Measurements from ENCODE around the gene PHOSPHO2. TPM values are rescaled to one million over a fixed set of nuclear protein-coding genes. Genes with fewer than 3 reads are reported as not detected.
"Not testable (repeated sequence)": the region's sequence is repeated elsewhere in the genome, so short reads cannot be mapped to it uniquely, and the experiment has no call there.

Gene PHOSPHO2
- total RNA-seq, 1 experiment from 2014 or later: 6.9 TPM

- CTCF ChIA-PET: interaction anchor here (0.6 kb wide), 1 partner anchor 55 kb away, joined by 3 read pairs; no protein-coding TSS in a partner anchor
- H3K27me3 ChIP-seq (replicated peaks; ENCODE audit: insufficient read depth, low read depth, low read length, poor library complexity): no peaks in the 10 kb centered on the region
- DNase-seq (ENCODE audit: low spot score): no peak
- TF ChIP-seq EZH2 (IDR thresholded peaks at IDR 0.05; ENCODE audit: borderline replicate concordance, low read depth, low read length, poor library complexity, severe bottlenecking): no peak
- no peak for TF ChIP-seq CTCF (conservative IDR thresholded peaks at IDR 0.05; ENCODE audit: low read depth, low read length)
- POLR2A ChIA-PET (ENCODE audit: low non-redundant PET): no interaction called here
- H3K27ac ChIP-seq (ENCODE audit: low read depth, low read length, poor library complexity, severe bottlenecking): peak overlapping the region; percentile 71
- intact Hi-C loops (cut with micrococcal nuclease; ENCODE audit: unreplicated experiment): no loop called here
- peak overlapping the region; percentile 69 for H3K4me3 ChIP-seq (ENCODE audit: low read depth, low read length, poor library complexity, severe bottlenecking)
- no peaks in the 10 kb centered on the region for H3K9me3 ChIP-seq (ENCODE audit: low read depth, low read length, poor library complexity, severe bottlenecking)
- BruUV-seq (replicated peaks): no TSS peak
- peaks cover 4% of the 10 kb centered on the region for H3K4me1 ChIP-seq (ENCODE audit: insufficient read depth, low read length, poor library complexity, severe bottlenecking)
- H3K36me3 ChIP-seq (ENCODE audit: insufficient read depth, low read length, poor library complexity, severe bottlenecking): no peaks in the 10 kb centered on the region
These were observed 608 bp downstream of the PHOSPHO2 start for GRCh38 chr2:169694894-169695260.

- intact Hi-C loops (cut with micrococcal nuclease; ENCODE audit: unreplicated experiment): no loop called here
- Histone ChIP-seq H3K9me3 (ENCODE audit: low read depth, low read length, poor library complexity, severe bottlenecking) (no peaks in the 10 kb centered on the region), H3K27ac (ENCODE audit: low read depth, low read length, poor library complexity, severe bottlenecking) (no peak overlapping the region), H3K4me3 (ENCODE audit: low read depth, low read length, poor library complexity, severe bottlenecking) (no peak overlapping the region), H3K36me3 (ENCODE audit: insufficient read depth, low read length, poor library complexity, severe bottlenecking) (no peaks in the 10 kb centered on the region), H3K4me1 (ENCODE audit: insufficient read depth, low read length, poor library complexity, severe bottlenecking) (peaks cover 4% of the 10 kb centered on the region), H3K27me3 (replicated peaks; ENCODE audit: insufficient read depth, low read depth, low read length, poor library complexity) (no peaks in the 10 kb centered on the region)
- no peak for DNase-seq (ENCODE audit: low spot score)
- ChIA-PET CTCF (no interaction called here), POLR2A (ENCODE audit: low non-redundant PET) (no interaction called here)
- TF ChIP-seq CTCF (conservative IDR thresholded peaks at IDR 0.05; ENCODE audit: low read depth, low read length) (no peak), EZH2 (IDR thresholded peaks at IDR 0.05; ENCODE audit: borderline replicate concordance, low read depth, low read length, poor library complexity, severe bottlenecking) (no peak)
- no TSS peak for BruUV-seq (replicated peaks)
These were observed 2.1 kb downstream of the PHOSPHO2 start for GRCh38 chr2:169696381-169696780.

- H3K27me3 ChIP-seq (replicated peaks; ENCODE audit: insufficient read depth, low read depth, low read length, poor library complexity); H3K9me3 ChIP-seq (ENCODE audit: low read depth, low read length, poor library complexity, severe bottlenecking); H3K36me3 ChIP-seq (ENCODE audit: insufficient read depth, low read length, poor library complexity, severe bottlenecking); POLR2A ChIA-PET (ENCODE audit: low non-redundant PET); H3K27ac ChIP-seq (ENCODE audit: low read depth, low read length, poor library complexity, severe bottlenecking); intact Hi-C loops (cut with micrococcal nuclease; ENCODE audit: unreplicated experiment); DNase-seq (ENCODE audit: low spot score); H3K4me1 ChIP-seq (ENCODE audit: insufficient read depth, low read length, poor library complexity, severe bottlenecking); CTCF ChIA-PET; H3K4me3 ChIP-seq (ENCODE audit: low read depth, low read length, poor library complexity, severe bottlenecking); BruUV-seq (replicated peaks): not testable (repeated sequence)
These were observed 4.9 kb downstream of the PHOSPHO2 start for GRCh38 chr2:169699173-169699572.

- H3K27me3 ChIP-seq (replicated peaks; ENCODE audit: insufficient read depth, low read depth, low read length, poor library complexity): no peaks in the 10 kb centered on the region
- no peaks in the 10 kb centered on the region for H3K36me3 ChIP-seq (ENCODE audit: insufficient read depth, low read length, poor library complexity, severe bottlenecking)
- H3K4me3 ChIP-seq (ENCODE audit: low read depth, low read length, poor library complexity, severe bottlenecking): no peak overlapping the region
- TF ChIP-seq CTCF (conservative IDR thresholded peaks at IDR 0.05; ENCODE audit: low read depth, low read length) (no peak), EZH2 (IDR thresholded peaks at IDR 0.05; ENCODE audit: borderline replicate concordance, low read depth, low read length, poor library complexity, severe bottlenecking) (no peak)
- DNase-seq (ENCODE audit: low spot score): no peak
- no peaks in the 10 kb centered on the region for H3K9me3 ChIP-seq (ENCODE audit: low read depth, low read length, poor library complexity, severe bottlenecking)
- H3K27ac ChIP-seq (ENCODE audit: low read depth, low read length, poor library complexity, severe bottlenecking): no peak overlapping the region
- intact Hi-C loops (cut with micrococcal nuclease; ENCODE audit: unreplicated experiment): no loop called here
- POLR2A ChIA-PET (ENCODE audit: low non-redundant PET): no interaction called here
- BruUV-seq (replicated peaks): no TSS peak
- no peaks in the 10 kb centered on the region for H3K4me1 ChIP-seq (ENCODE audit: insufficient read depth, low read length, poor library complexity, severe bottlenecking)
- CTCF ChIA-PET: interaction anchor here (0.6 kb wide), 1 partner anchor 154 kb away, joined by 10 read pairs; no protein-coding TSS in a partner anchor
These were observed 8.7 kb downstream of the PHOSPHO2 start for GRCh38 chr2:169702996-169703395.
